T-helper 1 cell (primary cell): ENCODE measurements around the gene COPS6.

Experiments used
- DNase-seq, 5 donors: peaks; one replicate each; pipeline ENCODE4 v3.0.0-alpha.2; 2012 to 2020

COPS6 gene

DNA sequence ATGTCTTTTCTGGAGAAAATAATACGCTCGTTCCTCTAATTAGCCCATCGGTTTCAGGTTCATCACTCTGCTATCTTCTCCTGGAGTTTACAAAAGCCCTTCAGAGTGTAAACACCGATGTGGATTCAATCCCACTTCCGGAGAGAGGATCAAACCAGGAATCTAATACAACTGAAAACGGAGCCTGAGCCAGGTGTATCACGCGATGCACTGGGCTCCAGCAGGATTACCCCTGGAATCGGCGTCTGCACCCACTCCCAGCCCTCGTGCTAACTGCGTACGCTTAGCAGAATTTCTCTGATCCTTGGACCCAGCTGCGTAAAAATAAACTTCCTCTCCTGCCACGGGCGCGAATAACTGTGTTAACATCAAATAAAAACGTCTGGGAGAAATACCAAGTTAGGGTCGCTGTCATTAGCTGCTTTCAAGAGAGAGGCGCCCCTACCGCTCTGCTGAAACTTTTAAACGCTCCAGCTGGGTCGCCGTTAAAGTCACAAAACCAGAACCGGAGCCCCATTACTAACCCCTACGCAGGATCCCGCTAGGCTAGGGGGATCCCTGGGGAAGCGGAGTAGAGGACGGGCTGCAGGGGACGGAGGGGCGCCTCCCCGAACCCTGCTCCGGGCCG lies 7.7 kb upstream of the COPS6 start:
- DNase-seq, result peak in 1 of 5 donors; percentile 17

DNA sequence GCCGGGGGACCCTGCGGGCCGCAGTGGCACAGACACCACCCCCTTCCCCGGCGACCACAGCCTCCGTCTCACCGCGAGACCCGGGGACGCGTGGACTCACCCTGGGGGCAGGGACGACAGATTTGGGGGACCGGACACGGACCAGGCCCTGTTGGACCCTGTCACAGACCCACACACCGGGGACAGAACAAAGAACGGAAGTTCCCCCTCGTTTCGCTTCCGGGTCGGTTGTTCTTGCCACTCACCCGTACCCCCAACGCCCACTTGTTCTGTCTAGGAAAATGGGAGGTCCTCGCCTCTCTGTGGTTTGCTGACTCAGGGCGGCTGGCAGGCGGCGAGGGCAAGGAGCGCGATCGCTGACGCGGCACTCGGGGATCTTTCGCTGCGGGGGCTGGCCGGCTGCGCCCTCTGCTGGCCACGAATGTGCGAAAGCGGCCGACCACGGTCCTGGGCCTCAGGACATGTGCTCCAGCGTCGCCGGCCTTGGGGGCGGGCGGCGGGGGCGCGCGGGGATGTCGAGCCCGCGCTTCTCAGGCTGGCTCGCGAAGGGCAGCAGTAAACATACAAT lies 7.2 kb upstream of the COPS6 start, which contains the start of gene ZNF3:
Gene ZNF3 (minus strand): TSS at position 189 of the 568 bp plus-strand sequence. CDS start 4,366 bp downstream, outside the sequence.
- peak; percentile 94 to 99 (median 97) for DNase-seq

DNA sequence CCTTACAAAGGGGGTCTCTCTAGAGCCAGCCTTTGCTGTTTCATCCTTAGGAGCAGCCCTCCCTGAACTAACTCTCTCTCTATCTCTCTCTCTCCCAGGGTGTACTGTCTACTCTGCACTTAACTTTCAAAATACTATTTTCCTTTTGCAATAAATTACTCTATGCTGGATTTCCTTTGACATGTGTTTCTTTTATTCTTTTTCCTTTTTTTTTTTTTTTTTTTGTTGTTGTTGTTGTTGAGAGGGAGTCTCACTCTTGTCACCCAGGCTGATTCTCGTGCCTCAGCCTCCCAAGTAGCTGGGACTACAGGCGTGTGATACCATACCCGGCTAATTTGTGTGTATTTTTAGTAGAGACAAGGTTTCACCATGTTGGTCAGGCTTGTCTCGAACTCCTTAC lies 5.8 kb upstream of the COPS6 start:
- DNase-seq, result no peak

DNA sequence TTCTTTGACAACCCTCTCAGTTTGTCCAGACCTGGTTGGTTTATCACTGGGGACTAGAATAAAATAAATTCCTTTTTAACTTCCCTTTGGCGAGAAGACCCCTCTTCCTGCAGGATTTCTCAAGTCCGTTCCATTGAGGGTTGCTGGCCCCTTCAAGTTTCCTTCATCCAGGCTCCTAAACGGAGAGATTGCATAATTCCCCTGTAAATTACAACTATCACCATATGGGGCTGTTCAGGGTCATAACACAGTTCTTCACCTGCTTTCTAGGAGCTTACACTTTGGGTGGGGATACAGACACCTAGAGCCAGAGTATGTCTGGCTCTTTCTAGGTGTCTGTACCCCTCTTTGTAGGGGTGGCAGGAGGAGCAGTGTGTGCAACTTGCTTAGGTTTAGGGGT lies 3.3 kb upstream of the COPS6 start:
- no peak for DNase-seq

DNA sequence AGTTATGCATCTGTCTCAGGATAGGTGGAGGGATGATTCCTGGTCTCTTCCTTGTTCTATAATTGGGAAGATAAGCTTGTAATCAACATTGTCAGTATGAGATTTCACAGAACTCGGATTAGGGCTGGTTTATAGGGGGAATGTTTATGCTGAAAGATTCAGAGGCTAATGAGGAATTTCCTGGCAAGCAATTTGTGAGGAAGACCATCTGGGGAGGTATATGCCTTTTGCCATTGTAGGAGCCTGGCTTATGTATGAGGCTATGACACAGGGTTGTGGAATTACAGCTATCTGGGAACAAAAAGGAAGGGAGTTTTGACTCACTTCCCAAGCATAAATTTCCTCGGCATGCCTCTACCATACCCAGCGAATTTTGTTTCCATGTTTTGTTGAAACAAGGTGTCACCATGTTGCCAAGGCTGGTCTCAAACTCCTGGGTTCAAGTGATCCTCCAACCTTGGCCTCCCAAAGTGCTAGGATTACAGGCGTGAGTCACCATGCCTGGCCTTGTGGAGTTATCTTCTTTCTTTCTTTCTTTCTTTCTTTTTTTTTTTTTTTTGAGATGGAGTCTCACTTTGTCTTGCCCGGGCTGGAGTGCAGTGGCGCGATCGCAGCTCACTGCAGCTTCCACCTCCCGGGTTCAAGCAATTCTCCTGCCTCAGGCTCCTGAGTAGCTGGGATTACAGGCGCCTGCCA lies 1.6 kb upstream of the COPS6 start:
- no peak for DNase-seq

DNA sequence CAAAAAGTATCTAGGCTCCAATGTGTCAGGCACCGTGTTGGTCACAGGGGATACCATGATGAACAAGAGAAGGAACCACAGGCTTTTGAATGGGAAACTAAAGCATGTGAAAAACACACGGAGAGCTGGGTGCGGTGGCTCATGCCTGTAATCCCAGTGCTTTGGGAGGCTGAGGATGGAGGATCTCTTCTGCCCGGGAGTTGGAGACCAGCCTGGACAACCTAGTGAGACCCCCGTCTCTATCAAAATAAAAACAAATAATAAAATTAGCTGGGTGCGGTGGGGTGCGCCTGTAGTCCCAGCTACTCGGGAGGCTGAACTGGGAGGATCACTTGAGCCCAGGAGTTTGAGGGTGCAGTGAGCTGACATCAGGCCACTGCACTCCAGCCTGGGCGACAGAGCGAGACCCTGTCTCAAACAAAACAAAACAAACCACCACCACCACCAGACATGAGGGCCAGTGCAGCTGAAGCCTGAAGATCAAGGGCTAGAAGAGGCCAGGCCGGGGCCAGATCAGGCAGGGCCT lies 611 bp upstream of the COPS6 start:
- DNase-seq, result no peak

DNA sequence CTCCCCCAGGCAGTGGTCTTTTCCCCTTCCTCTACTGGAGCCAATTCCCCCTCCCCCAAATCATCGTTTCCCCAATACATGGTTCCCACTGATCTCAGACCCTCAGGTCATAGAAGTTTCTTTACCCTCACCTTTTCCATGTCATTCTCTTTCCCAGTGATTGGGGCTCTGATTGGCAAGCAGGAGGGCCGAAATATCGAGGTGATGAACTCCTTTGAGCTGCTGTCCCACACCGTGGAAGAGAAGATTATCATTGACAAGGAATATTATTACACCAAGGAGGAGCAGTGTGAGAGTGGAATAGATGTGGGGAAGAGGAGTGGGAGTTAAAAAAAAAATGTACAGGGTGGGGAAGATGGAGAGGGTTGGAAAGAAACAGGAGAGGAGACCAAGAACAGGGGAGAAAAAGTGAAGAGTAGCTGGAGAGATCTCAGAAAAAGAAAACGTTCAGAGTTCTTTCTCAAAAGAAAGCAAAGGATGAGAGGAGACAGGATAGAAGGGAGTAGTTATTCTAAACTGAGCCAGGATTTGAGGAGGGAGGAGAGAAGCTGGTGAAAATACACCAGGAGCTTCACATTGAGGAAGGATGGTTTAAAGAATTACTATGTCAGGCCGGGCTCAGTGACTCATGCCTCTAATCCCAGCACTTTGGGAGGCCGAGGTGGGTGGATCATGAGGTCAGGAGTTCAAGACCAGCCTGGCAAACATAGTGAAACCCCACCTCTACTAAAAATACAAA lies 858 bp downstream of the COPS6 start:
- no peak for DNase-seq

DNA sequence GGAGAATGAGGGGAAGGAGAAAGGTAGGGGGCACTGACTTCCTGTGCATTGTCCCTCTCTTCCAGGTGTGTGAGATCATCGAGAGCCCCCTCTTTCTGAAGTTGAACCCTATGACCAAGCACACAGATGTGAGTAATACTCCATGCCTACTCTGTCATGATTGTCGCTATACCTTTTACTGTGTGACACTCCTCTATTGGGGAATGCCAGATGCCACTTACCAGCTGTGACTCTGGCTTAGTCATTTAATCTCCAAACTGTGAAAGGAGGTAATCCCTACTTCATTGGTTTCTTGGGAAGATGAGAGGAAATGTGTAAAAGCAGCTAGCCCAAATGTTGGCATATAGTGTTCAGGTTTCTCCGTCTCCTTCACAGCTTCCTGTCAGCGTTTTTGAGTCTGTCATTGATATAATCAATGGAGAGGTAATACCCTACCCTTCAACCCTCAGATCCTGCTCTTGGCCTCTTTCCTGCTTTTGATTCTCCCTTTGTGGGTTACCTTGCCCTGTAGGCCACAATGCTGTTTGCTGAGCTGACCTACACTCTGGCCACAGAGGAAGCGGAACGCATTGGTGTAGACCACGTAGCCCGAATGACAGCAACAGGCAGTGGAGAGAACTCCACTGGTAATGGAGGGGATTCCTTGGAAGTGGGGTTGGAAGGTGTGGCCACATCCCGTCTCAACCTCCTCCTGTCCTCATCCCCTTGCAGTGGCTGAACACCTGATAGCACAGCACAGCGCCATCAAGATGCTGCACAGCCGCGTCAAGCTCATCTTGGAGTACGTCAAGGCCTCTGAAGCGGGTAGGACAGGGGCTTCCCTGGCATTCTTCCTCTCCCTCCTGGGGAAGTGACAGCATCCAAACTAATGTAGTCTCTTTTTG lies 2.0 kb downstream of the COPS6 start:
- no peak for DNase-seq

DNA sequence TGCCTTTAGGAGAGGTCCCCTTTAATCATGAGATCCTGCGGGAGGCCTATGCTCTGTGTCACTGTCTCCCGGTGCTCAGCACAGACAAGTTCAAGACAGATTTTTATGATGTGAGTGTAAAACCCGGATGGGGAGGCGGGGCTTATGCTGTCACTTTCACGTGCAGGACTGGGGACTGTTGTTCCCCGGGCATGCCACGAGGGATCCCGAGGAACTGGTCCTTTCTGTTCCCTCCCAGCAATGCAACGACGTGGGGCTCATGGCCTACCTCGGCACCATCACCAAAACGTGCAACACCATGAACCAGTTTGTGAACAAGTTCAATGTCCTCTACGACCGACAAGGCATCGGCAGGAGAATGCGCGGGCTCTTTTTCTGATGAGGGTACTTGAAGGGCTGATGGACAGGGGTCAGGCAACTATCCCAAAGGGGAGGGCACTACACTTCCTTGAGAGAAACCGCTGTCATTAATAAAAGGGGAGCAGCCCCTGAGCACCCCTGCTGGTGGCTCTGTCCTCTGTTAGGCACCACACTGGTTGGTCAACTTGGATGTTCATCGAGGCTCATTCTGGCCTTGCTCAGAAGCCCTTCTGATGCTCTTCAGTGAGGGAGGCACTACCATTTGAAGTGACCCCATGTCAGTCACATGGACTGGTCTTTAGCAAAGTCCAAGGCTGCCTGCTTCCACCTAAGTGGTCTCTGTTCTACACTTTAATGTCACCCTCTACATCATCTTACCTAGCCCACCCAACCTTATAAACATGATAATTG lies 2.8 kb downstream of the COPS6 start:
- no peak for DNase-seq

DNA sequence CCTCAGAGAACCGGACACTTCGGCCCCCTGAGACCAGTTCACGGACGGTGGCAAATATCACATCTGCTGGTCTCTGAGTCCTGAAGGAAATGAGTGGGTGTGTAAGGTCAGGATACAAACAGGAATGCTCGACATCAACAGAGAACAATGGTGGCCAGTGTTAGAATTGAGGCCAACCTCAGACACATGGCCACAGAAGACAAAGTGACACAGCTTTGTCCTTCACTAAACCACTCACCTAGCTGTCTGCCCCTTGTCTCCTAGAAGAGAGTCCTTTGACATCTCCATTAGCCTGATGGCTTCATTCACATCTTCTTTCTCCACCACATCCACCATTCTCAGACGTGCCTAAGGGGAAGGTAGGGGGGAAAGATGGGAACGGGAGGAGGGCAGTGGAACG lies 4.3 kb downstream of the COPS6 start:
- DNase-seq, result no peak

DNA sequence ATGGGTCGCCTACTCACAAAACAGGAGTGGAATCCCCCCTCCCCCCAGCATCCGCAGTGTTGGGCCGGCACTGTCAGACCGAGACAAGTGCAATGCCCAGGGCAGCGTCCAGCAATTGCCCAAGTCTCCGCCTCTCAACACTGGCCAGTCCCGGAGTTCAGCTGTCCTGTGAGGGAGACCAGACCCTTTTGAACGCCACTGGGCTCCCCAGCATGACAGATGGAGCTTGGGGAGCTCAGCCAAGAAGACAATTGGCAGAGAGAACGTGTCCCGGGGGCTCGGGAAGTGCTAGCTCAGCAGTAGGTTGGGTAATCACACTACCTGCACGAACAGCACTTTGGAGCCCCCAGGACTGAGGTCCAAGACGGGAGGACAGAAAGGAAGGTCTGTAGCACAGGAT lies 4.7 kb downstream of the COPS6 start:
- no peak for DNase-seq

DNA sequence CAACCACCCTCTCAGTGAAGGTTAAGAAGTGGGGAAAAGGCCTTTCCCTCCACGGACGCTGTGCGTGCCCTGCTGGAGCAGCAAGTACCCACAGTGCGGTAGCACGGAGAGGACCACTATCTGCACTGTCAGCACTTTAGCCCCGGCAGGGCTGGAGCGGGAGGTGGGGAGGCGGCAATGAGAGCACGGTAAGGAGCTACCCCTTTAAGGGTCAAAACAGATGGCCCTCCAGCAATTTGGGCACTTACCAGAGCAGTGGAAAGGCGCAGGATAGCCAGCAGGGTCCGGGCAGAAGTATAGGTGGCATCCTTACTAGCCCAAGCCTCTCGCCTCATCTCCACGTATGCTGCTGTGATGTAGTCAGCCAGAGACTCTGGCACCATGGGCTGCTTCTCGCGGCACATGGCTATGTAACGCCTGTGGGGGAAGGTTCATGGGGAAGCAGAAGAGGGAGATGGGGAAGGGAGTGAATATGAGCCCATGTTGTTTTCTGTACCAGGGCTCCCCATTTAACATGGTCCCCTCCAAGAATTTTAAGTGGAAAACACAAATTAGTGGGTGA lies 5.2 kb downstream of the COPS6 start:
- no peak for DNase-seq

DNA sequence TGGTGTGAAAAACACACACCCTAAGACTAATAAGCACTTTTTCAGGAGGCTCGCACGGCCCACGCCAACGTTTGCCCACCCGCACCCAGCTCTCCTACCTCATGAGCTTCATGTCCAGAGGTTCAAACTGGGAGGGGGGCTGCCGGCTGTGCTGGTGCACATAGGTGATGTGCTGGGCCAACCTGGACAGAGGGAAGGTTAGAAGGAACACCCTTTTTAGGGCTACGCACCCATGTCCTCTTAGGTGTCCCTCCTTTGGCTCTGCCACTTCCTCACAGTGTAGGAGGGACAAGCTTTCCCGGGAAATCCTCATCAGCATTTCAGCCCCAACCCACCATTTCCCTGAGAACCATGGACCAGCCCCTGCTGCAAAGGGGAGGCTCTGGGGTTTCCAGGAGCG lies 6.5 kb downstream of the COPS6 start:
- DNase-seq, result no peak

DNA sequence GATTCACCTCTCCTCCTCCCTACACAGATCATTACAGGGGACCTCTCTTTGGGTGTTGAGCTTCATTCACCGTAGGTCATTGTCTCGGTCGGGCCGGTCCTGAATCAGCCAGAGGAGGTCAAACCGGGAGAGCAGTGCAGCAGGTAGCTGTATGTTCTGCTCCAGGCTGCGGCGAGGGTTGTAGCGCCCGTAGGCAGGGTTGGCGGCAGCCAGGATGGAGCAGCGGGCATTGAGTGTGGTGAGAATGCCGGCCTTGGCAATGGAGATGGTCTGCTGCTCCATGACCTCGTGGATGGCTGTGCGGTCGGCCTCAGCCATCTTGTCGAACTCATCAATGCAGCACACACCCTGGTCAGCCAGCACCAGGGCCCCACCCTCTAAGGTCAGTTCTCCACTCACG lies 6.9 kb downstream of the COPS6 start:
- DNase-seq, result no peak

DNA sequence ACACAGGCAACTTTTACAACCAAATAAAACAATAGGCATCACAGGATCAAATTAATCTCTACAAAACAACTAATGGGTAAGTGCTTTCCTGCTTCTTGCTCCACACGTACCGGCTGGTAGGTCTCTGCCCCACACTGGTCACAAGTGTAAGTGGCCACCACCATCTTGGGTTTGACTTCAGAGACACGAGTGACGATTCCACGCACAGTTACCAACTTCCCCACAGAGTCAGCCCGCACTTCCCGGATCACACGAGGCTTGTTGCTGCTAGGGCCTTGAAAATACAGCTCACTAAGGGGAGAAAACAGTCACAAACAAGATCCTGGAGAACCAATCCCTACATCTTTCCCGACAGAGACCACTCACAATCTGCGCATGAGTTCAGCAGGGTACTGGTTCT lies 10.1 kb downstream of the COPS6 start:
- no peak for DNase-seq

DNA sequence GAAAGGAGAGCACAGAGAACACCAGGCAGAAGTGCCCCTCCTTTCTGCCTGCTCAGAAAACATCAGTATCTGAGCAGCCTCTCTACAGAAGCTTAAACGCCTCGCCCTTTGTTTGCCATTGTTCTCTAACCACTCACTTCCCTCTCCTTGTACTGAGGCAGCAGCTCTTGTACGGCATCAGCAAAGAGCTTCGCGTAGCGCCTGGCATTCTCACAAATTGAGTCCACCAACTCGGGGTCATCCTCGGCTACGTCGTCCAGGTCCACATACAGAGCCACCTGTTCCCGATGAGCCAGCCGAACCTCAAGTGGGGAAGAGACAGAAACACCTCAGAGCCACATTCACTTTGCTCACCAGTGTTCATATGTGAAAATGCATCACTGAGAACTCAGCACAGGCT lies 10.7 kb downstream of the COPS6 start:
- DNase-seq, result no peak

DNA sequence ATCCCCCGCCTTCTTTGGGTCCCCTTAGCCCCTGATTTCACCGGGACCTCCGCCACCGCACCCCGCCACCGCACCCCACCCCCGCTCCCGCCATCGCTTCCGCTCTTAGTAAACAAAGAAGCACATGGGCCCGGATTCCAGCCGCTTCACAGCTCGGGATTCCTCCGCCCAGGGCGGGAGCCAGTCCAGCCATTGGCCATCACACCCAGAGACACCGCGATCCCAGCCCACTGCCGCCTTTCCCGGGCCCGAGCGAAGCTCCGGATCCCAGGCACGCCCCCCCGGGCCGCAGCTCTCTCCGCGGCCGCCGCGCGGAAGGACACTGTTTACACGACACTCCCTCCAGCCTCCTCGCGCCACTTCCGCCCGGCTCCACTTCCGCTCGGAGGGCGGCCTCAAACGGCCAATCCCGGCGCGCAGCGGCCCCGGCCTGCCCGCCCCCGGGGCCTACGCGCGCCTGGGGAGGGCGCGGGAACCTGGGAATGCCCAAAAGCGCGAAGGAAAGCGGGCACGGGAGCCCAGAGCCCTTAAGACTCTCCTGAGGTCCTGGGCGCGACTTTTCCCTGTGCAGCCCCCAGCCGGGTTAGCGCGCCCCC lies 11.7 kb downstream of the COPS6 start:
- peak; percentile 77 to 90 (median 80) for DNase-seq

DNA sequence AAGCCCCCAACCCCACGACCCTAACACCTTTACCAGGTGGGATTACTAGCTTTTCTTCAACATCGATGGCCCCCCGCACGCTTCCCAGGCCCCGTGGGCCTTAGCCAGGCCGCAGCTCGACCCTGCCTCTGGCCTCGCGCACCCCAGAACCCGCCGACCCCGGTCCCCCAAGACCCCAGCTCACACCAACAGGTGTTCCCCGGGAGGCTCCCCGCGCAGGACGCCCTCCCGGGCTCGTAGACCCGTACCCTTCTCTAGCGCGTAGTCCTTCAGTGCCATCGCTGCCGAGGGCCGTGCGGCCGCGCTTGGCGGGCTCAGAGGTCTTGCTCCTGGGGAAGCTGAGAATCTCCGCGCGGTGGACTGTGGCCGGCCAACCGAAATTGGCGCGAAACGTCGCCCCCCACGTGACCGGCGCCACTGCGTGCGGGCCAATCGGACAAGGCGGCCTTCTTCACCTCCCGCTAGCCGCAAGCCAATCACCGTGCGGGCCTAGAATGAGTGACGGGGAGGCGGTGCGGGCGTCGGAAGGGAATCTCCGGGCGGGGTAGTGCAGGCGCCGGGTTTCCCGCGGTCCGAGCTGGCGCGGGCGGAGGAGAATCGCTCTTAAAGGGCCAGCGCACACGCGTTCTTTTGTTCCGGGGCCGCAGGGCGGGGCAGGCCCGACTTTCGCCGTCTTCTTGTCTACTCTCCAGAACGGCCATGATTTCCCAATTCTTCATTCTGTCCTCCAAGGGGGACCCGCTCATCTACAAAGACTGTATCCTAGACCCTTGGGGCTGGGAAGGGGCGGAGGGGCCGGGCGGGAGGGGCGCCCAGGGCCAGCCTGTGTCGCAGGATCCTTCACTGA lies 12.5 kb downstream of the COPS6 start, which contains the start of the genes AP4M1 and MCM7:
Gene AP4M1 (plus strand): TSS at position 628 of the 847 bp plus-strand sequence. CDS start 72 bp downstream, at position 700.
Gene MCM7 (minus strand): TSS at position 382 of the 847 bp plus-strand sequence. CDS start 103 bp downstream, at position 279.
- peak; percentile 93 to 99 (median 94) for DNase-seq
